Neural cell (in vitro differentiated cells): Measurements from ENCODE around the gene LY6G5C. TPM values are rescaled to one million over a fixed set of nuclear protein-coding genes. Genes with fewer than 3 reads are reported as not detected.

Experiments
- H2AFZ ChIP-seq: fragments of 200-600, 300-800 bp; sonication (generic), shearing (Covaris generic); 2 replicates; pipeline ENCODE4 v1.6.0; 2014; ENCODE audit warnings: low read depth, mild to moderate bottlenecking, antibody characterized with exemption, low read length, moderate library complexity
- H3F3A ChIP-seq: fragments of 200-600 bp; shearing (Covaris generic); 2 replicates; pipeline ENCODE4 v1.6.1; 2016; ENCODE audit warnings: mild to moderate bottlenecking, moderate library complexity, mixed read lengths, antibody characterized with exemption, low read length; ENCODE audit not compliant: insufficient read depth, poor library complexity, severe bottlenecking
- H3K27ac ChIP-seq: fragments of 200-600, 300-800 bp; sonication (generic), shearing (Covaris generic); 2 replicates; pipeline ENCODE4 v1.5.1; 2014; ENCODE audit warnings: mild to moderate bottlenecking, low read length, moderate library complexity
- H3K27me3 ChIP-seq: fragments of 300-800, 200-600 bp; sonication (generic), shearing (Covaris generic); 2 replicates; pipeline ENCODE4 v1.6.0; 2014; ENCODE audit warnings: mild to moderate bottlenecking, low read depth, low read length, moderate library complexity; ENCODE audit not compliant: insufficient read depth
- H3K36me3 ChIP-seq: fragments of 300-800, 200-600 bp; sonication (generic), shearing (Covaris generic); 2 replicates; pipeline ENCODE4 v1.5.1; 2014; ENCODE audit warnings: mild to moderate bottlenecking, antibody characterized with exemption, low read length, moderate library complexity; ENCODE audit not compliant: insufficient read depth
- H3K4me2 ChIP-seq: fragments of 300-800, 200-600 bp; sonication (generic), shearing (Covaris generic); 2 replicates; pipeline ENCODE4 v1.6.0; 2014; ENCODE audit warnings: mild to moderate bottlenecking, low read length
- H3K4me3 ChIP-seq: fragments of 300-800, 200-600 bp; sonication (generic), shearing (Covaris generic); 2 replicates; pipeline ENCODE4 v1.5.1; 2014; ENCODE audit warnings: mild to moderate bottlenecking, low read length, moderate library complexity
- H3K79me2 ChIP-seq: fragments of 200-600 bp; shearing (Covaris generic); replicated peaks from 2 replicates; pipeline ENCODE4 v1.6.0; 2014; ENCODE audit warnings: mild to moderate bottlenecking, low read length, moderate library complexity; ENCODE audit not compliant: insufficient read depth
- H3K9ac ChIP-seq: fragments of 300-800, 200-600 bp; sonication (generic), shearing (Covaris generic); 2 replicates; pipeline ENCODE4 v1.6.1; 2016; ENCODE audit warnings: mild to moderate bottlenecking, low read length, mixed read lengths
- H3K9me2 ChIP-seq: fragments of 200-600 bp; shearing (Covaris generic); 2 replicates; pipeline ENCODE4 v1.6.1; 2016; ENCODE audit warnings: mild to moderate bottlenecking, low read length, mixed read lengths; ENCODE audit not compliant: insufficient read depth
- H3K9me3 ChIP-seq: fragments of 200-600, 300-800 bp; sonication (generic), shearing (Covaris generic); 2 replicates; pipeline ENCODE4 v1.6.1; 2016; ENCODE audit warnings: mild to moderate bottlenecking, mixed run types, low read length, moderate library complexity, mixed read lengths
- H4K20me1 ChIP-seq: fragments of 200-600 bp; shearing (Covaris generic); 2 replicates; pipeline ENCODE4 v1.6.1; 2016; ENCODE audit warnings: mild to moderate bottlenecking, mixed run types; ENCODE audit not compliant: insufficient read depth
- MXI1 ChIP-seq: fragments of 450-650 bp; conservative IDR thresholded peaks from 2 replicates; pipeline ENCODE4 v1.6.1; 2014; ENCODE audit warnings: antibody characterized with exemption, mild to moderate bottlenecking; ENCODE audit not compliant: poor library complexity, severe bottlenecking
- SMC3 ChIP-seq: fragments of 450-650 bp; conservative IDR thresholded peaks from 2 replicates; pipeline ENCODE4 v1.6.1; 2014; ENCODE audit warnings: antibody characterized with exemption, mild to moderate bottlenecking, moderate library complexity; ENCODE audit not compliant: poor library complexity
- polyA plus RNA-seq: library from polyadenylated mRNA; depleted of rRNA; stranded (reverse); fragments of >200 nt; gene quantifications from 2 replicates; pipeline ENCODE4 v1.2.3, GENCODE V29; 2014
- small RNA-seq, 3 experiments: library from RNA; depleted of rRNA; stranded (forward); fragments of <200 nt; gene quantifications; one replicate each; pipeline ENCODE3, GENCODE V24; 2012

Gene LY6G5C
- polyA plus RNA-seq, 1 donor from 2014 or later = 13.4 TPM

GRCh38 chr6:31626952-31627351 is 53.9 kb downstream of the LY6G5C start:
- H3K4me2 ChIP-seq = no peak overlapping the region
- H4K20me1 ChIP-seq = no peaks in the 10 kb centered on the region
- H2AFZ ChIP-seq = no peak overlapping the region
- no peaks in the 10 kb centered on the region for H3F3A ChIP-seq
- H3K4me3 ChIP-seq = no peak overlapping the region
- no peaks in the 10 kb centered on the region for H3K9me3 ChIP-seq
- H3K79me2 ChIP-seq = peaks cover 40% of the 10 kb centered on the region
- peaks cover 5% of the 10 kb centered on the region for H3K36me3 ChIP-seq
- no peak for TF ChIP-seq MXI1
- TF ChIP-seq SMC3 = no peak
- H3K27me3 ChIP-seq = no peaks in the 10 kb centered on the region
- no peak overlapping the region for H3K27ac ChIP-seq
- no peaks in the 10 kb centered on the region for H3K9me2 ChIP-seq
- no peak overlapping the region for H3K9ac ChIP-seq

Small RNA genes within 50 kb of the gene (small RNA-seq; reads per million reads assigned to genes)
- 0 reads per million in 3 experiments for gene LY6G6D
- 0 to 0.03 (median 0) reads per million in 3 experiments for gene MIR4646
- 20.4 to 86.2 (median 76.3) reads per million in 3 experiments for gene MIR6832
- gene RF00019 = 0 to 1.2 (median 0) reads per million in 3 experiments

Other genes with a start within 250 kb of the LY6G5C start
- gene MICB, start 182.9 kb downstream of the LY6G5C start, polyA plus RNA-seq = 0.14 TPM in 1 of 2 replicates, not detected in the other
- gene MCCD1, start 152.1 kb downstream of the LY6G5C start, polyA plus RNA-seq = not detected in 2 replicates
- 313 and 371 TPM in 2 replicates for gene DDX39B, start 139.1 kb downstream of the LY6G5C start, polyA plus RNA-seq
- 56.7 and 76.7 TPM in 2 replicates for gene ATP6V1G2, start 134.5 kb downstream of the LY6G5C start, polyA plus RNA-seq
- 88.7 and 92.8 TPM in 2 replicates for gene NFKBIL1, start 133.5 kb downstream of the LY6G5C start, polyA plus RNA-seq
- gene LTA, start 108.8 kb downstream of the LY6G5C start, polyA plus RNA-seq = 0.56 TPM in 1 of 2 replicates, not detected in the other
- gene TNF, start 105.5 kb downstream of the LY6G5C start, polyA plus RNA-seq = not detected in 2 replicates
- gene LTB, start 98.6 kb downstream of the LY6G5C start, polyA plus RNA-seq = not detected in 2 replicates
- not detected in 2 replicates for gene LST1, start 94.8 kb downstream of the LY6G5C start, polyA plus RNA-seq
- not detected in 2 replicates for gene NCR3, start 88.1 kb downstream of the LY6G5C start, polyA plus RNA-seq
- not detected in 2 replicates for gene AIF1, start 65.8 kb downstream of the LY6G5C start, polyA plus RNA-seq
- 39.9 and 51.0 TPM in 2 replicates for gene PRRC2A, start 60.4 kb downstream of the LY6G5C start, polyA plus RNA-seq
- gene BAG6, start 28.4 kb downstream of the LY6G5C start, polyA plus RNA-seq = 203 and 204 TPM in 2 replicates
- gene APOM, start 25.2 kb downstream of the LY6G5C start, polyA plus RNA-seq = 1.3 and 4.4 TPM in 2 replicates
- gene C6orf47, start 20.3 kb downstream of the LY6G5C start, polyA plus RNA-seq = 17.2 and 24.3 TPM in 2 replicates
- gene GPANK1, start 16.1 kb downstream of the LY6G5C start, polyA plus RNA-seq = 18.4 and 21.9 TPM in 2 replicates
- gene CSNK2B, start 15.0 kb downstream of the LY6G5C start, polyA plus RNA-seq = 130 and 135 TPM in 2 replicates
- 4.0 and 7.7 TPM in 2 replicates for gene LY6G5B, start 11.1 kb downstream of the LY6G5C start, polyA plus RNA-seq
- gene ABHD16A, start 22.3 kb upstream of the LY6G5C start, polyA plus RNA-seq = 130 and 154 TPM in 2 replicates
- gene LY6G6F, start 25.8 kb upstream of the LY6G5C start, polyA plus RNA-seq = not detected in 2 replicates
- not detected in 2 replicates for gene LY6G6D, start 34.3 kb upstream of the LY6G5C start, polyA plus RNA-seq
- 0.78 and 0.88 TPM in 2 replicates for gene LY6G6C, start 40.7 kb upstream of the LY6G5C start, polyA plus RNA-seq
- gene MPIG6B, start 42.3 kb upstream of the LY6G5C start, polyA plus RNA-seq = not detected in 2 replicates
- 386 and 410 TPM in 2 replicates for gene DDAH2, start 48.2 kb upstream of the LY6G5C start, polyA plus RNA-seq
- gene CLIC1, start 55.5 kb upstream of the LY6G5C start, polyA plus RNA-seq = 5.5 and 5.7 TPM in 2 replicates
- 5.1 and 7.8 TPM in 2 replicates for gene MSH5, start 58.9 kb upstream of the LY6G5C start, polyA plus RNA-seq
- gene SAPCD1, start 81.6 kb upstream of the LY6G5C start, polyA plus RNA-seq = 1.3 TPM in 1 of 2 replicates, not detected in the other
- gene VWA7, start 96.3 kb upstream of the LY6G5C start, polyA plus RNA-seq = 5.3 and 5.7 TPM in 2 replicates
- gene VARS1, start 114.7 kb upstream of the LY6G5C start, polyA plus RNA-seq = 40.9 and 49.4 TPM in 2 replicates
- 68.5 and 87.6 TPM in 2 replicates for gene LSM2, start 125.9 kb upstream of the LY6G5C start, polyA plus RNA-seq
- gene HSPA1L, start 134.2 kb upstream of the LY6G5C start, polyA plus RNA-seq = 1.6 and 2.6 TPM in 2 replicates
- 50.9 and 54.5 TPM in 2 replicates for gene HSPA1A, start 134.5 kb upstream of the LY6G5C start, polyA plus RNA-seq
- 120 and 128 TPM in 2 replicates for gene HSPA1B, start 146.7 kb upstream of the LY6G5C start, polyA plus RNA-seq
- gene NEU1, start 181.8 kb upstream of the LY6G5C start, polyA plus RNA-seq = 40.9 and 47.0 TPM in 2 replicates
- gene SLC44A4, start 197.9 kb upstream of the LY6G5C start, polyA plus RNA-seq = 0.09 and 0.46 TPM in 2 replicates
- gene EHMT2, start 216.6 kb upstream of the LY6G5C start, polyA plus RNA-seq = 102 and 121 TPM in 2 replicates
- 19.2 and 21.4 TPM in 2 replicates for gene ZBTB12, start 221.0 kb upstream of the LY6G5C start, polyA plus RNA-seq
- 1.2 and 1.5 TPM in 2 replicates for gene C2, start 246.7 kb upstream of the LY6G5C start, polyA plus RNA-seq